ENCODE measurements around the gene RIF1. TPM values are rescaled to one million over a fixed set of nuclear protein-coding genes. Genes with fewer than 3 reads are reported as not detected.

Gene RIF1
- total and polyA plus RNA-seq, 9 of the 15 experiments (the other 6 are each of a cell fraction or from before 2014, with no cell fraction given): 11.0 to 109 (median 44.2) TPM

DNA sequence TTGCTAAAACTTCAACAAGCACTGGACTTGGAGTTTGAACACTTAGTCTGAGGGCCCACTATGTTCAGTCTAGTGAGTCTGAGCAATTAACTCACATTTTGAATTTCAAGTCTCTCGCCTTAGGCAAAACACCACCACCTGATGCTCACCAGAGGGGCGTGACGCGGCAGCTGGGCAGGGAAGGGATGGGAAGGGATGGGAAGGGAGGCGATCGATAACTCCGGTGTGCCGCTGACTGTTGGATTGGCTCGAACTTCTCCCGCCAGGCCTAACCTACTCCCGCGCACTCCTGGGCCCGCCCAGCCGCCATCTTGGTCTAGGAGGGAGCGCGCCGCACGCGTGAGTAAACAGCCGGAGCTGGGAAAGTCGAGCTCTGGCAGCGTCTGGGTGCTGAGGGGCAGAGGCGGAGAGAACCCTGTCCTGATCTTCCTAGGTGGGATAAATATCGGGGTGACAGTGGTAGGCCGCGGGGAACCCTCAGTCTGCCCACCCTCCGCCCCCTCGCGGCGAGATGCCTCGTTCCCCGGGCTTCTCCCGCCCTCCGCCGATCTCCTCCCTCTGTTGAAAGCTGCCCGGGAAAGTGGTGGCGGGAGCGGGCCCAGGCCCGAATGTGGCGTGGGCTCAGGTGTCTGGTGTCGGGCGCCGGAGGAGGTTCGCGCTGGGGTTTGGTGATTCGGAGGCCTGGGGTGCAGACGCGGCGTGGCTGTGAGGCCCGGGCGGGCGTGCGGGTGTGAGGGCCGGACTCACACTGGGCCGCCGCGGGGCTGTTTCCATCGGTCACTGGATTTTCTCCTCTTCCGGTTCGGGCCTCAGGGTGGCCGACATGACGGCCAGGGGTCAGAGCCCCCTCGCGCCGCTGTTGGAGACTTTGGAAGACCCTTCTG lies at the start of gene RIF1 (continued):
- peak; percentile 27 for TF ChIP-seq CBX1 (IDR thresholded peaks at IDR 0.05; ENCODE audit: low read depth)
- peak; percentile 98 for TF ChIP-seq PCBP1 (IDR thresholded peaks at IDR 0.05; ENCODE audit: low read depth, low read length, poor library complexity, severe bottlenecking)
- TF ChIP-seq, protein P1, sequence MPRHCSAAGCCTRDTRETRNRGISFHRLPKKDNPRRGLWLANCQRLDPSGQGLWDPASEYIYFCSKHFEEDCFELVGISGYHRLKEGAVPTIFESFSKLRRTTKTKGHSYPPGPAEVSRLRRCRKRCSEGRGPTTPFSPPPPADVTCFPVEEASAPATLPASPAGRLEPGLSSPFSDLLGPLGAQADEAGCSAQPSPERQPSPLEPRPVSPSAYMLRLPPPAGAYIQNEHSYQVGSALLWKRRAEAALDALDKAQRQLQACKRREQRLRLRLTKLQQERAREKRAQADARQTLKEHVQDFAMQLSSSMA (CRISPR knock-in tag; IDR thresholded peaks at IDR 0.05): no peak
- no peak for TF ChIP-seq ZNF695 (CRISPR knock-in tag; IDR thresholded peaks at IDR 0.05)
- TF ChIP-seq RCOR1 (IDR thresholded peaks at IDR 0.05; ENCODE audit: borderline replicate concordance in 1 of 2, low read depth in 2 of 2, low read length in 2 of 2): peak; percentile 7 to 80; a peak in 3 of 4 replicates
- TF ChIP-seq, protein P2, sequence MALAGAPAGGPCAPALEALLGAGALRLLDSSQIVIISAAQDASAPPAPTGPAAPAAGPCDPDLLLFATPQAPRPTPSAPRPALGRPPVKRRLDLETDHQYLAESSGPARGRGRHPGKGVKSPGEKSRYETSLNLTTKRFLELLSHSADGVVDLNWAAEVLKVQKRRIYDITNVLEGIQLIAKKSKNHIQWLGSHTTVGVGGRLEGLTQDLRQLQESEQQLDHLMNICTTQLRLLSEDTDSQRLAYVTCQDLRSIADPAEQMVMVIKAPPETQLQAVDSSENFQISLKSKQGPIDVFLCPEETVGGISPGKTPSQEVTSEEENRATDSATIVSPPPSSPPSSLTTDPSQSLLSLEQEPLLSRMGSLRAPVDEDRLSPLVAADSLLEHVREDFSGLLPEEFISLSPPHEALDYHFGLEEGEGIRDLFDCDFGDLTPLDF (CRISPR knock-in tag; IDR thresholded peaks at IDR 0.05): peak; percentile 98
- TF ChIP-seq PPARD (CRISPR knock-in tag; IDR thresholded peaks at IDR 0.05): no peak
- TF ChIP-seq KDM1A (IDR thresholded peaks at IDR 0.05): no peak
- TF ChIP-seq KLF16 (IDR thresholded peaks at IDR 0.05): peak; percentile 24; the same call in 1 of the 2 replicates
- TF ChIP-seq, protein P3, sequence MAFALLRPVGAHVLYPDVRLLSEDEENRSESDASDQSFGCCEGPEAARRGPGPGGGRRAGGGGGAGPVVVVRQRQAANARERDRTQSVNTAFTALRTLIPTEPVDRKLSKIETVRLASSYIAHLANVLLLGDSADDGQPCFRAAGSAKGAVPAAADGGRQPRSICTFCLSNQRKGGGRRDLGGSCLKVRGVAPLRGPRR (CRISPR knock-in tag; IDR thresholded peaks at IDR 0.05): no peak
- no peak for TF ChIP-seq POU5F1 (IDR thresholded peaks at IDR 0.05; ENCODE audit: borderline replicate concordance, low read depth, low read length, partially characterized antibody)
- TF ChIP-seq KLF1 (tag; IDR thresholded peaks at IDR 0.05): peak; percentile 90
- peak; percentile 23 to 52; a peak in 3 of 4 replicates for TF ChIP-seq RAD21 (CRISPR knock-in tag; conservative IDR thresholded peaks at IDR 0.05 in 1 of 2, IDR thresholded peaks at IDR 0.05 in 1 of 2)
- no peak for TF ChIP-seq MTA2 (IDR thresholded peaks at IDR 0.05; ENCODE audit: low read depth)
- TF ChIP-seq, protein P4, sequence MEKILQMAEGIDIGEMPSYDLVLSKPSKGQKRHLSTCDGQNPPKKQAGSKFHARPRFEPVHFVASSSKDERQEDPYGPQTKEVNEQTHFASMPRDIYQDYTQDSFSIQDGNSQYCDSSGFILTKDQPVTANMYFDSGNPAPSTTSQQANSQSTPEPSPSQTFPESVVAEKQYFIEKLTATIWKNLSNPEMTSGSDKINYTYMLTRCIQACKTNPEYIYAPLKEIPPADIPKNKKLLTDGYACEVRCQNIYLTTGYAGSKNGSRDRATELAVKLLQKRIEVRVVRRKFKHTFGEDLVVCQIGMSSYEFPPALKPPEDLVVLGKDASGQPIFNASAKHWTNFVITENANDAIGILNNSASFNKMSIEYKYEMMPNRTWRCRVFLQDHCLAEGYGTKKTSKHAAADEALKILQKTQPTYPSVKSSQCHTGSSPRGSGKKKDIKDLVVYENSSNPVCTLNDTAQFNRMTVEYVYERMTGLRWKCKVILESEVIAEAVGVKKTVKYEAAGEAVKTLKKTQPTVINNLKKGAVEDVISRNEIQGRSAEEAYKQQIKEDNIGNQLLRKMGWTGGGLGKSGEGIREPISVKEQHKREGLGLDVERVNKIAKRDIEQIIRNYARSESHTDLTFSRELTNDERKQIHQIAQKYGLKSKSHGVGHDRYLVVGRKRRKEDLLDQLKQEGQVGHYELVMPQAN (IDR thresholded peaks at IDR 0.05; ENCODE audit: borderline replicate concordance): peak; percentile 82; the same call in 1 of the 2 replicates
- no peak; the same call in 1 of the 2 replicates for TF ChIP-seq ZNF644 (tag; IDR thresholded peaks at IDR 0.05; ENCODE audit: low read depth)
- TF ChIP-seq SP2 (IDR thresholded peaks at IDR 0.05; ENCODE audit: extremely low read depth, low read depth, low read length, poor library complexity, severe bottlenecking): no peak
- TF ChIP-seq TAF7 (tag; IDR thresholded peaks at IDR 0.05): peak; percentile 83
- peak; percentile 87 for TF ChIP-seq FOXP1 (CRISPR knock-in tag; IDR thresholded peaks at IDR 0.05)
- no peak for TF ChIP-seq ZBED1 (IDR thresholded peaks at IDR 0.05)
- no peak for TF ChIP-seq NCOA2 (IDR thresholded peaks at IDR 0.05; ENCODE audit: partially characterized antibody in 2 of 2)
- TF ChIP-seq BRF1 (IDR thresholded peaks at IDR 0.05; ENCODE audit: borderline replicate concordance, extremely low read depth, insufficient read length): no peak
- no peak for TF ChIP-seq KLF10 (CRISPR knock-in tag; IDR thresholded peaks at IDR 0.05)

Data from K562 (cell line).